Activated B cell treated with CpG ODN at 0.5 μM for 24 hours (primary cell): ENCODE measurements around the gene COPS4. TPM values are rescaled to one million over a fixed set of nuclear protein-coding genes. Genes with fewer than 3 reads are reported as not detected.

ENCODE experiments used
- ATAC-seq: fragments of 200-7000 bp; cut with Tn5 transposase; one replicate; pipeline ENCODE4 v1.10.0; 2021; ENCODE audit warnings: low read depth, mild to moderate bottlenecking, moderate library complexity
- CTCF ChIA-PET: fragments of 350-600 bp; sonication (Branson Sonifier 250); formaldehyde crosslinking; loops from one replicate; lab custom pipeline; 2021; ENCODE audit warnings: antibody characterized with exemption; lab: Charles Lee
- POLR2A ChIA-PET: fragments of 350-600 bp; sonication (Branson Sonifier 250); formaldehyde crosslinking; loops from one replicate; lab custom pipeline; 2021; ENCODE audit warnings: antibody characterized with exemption; lab: Charles Lee
- DNase-seq: peaks from one replicate; pipeline ENCODE4 v3.0.0; 2022
- H3K27ac Mint-ChIP-seq: one replicate; pipeline ENCODE4 v1.8.0; 2020; ENCODE audit warnings: mixed read lengths
- H3K27me3 Mint-ChIP-seq: one replicate; pipeline ENCODE4 v1.8.0; 2021; ENCODE audit warnings: mixed read lengths
- H3K36me3 Mint-ChIP-seq: one replicate; pipeline ENCODE4 v1.8.0; 2021; ENCODE audit warnings: low read depth, mixed read lengths
- H3K4me1 Mint-ChIP-seq: one replicate; pipeline ENCODE4 v1.8.0; 2021; ENCODE audit warnings: mixed read lengths
- H3K4me3 Mint-ChIP-seq: one replicate; pipeline ENCODE4 v1.8.0; 2020; ENCODE audit warnings: mild to moderate bottlenecking, mixed read lengths
- H3K9me3 Mint-ChIP-seq: one replicate; pipeline ENCODE4 v1.8.0; 2020; ENCODE audit warnings: mixed read lengths
- CTCF ChIP-seq: fragments of 200-600 bp; IDR thresholded peaks from one replicate; pipeline ENCODE4 v1.8.0; 2022; ENCODE audit warnings: antibody characterized with exemption, mild to moderate bottlenecking
- intact Hi-C: fragments of 100-400 bp; cut with micrococcal nuclease; formaldehyde crosslinking; loops from one replicate; pipeline ENCODE4 v1.15.1; 2024
- total RNA-seq: library from RNA; stranded (reverse); gene quantifications from 2 replicates; pipeline ENCODE4 v1.2.3, GENCODE V29; 2022

COPS4 gene
- total RNA-seq, 1 donor from 2014 or later: 36.7 TPM

- ATAC-seq (no peak), DNase-seq (no peak)
- intact Hi-C loops: no loop called here
- H3K4me3 Mint-ChIP-seq: no peak overlapping the region
- no peak overlapping the region for H3K27ac Mint-ChIP-seq
- no peaks in the 10 kb centered on the region for H3K36me3 Mint-ChIP-seq
- peaks cover 3% of the 10 kb centered on the region for H3K9me3 Mint-ChIP-seq
- ChIA-PET CTCF (no interaction called here), POLR2A (interaction anchor here (0.5 kb wide), 1 partner anchor 12 kb away, joined by 5 read pairs; no protein-coding TSS in a partner anchor)
- no peaks in the 10 kb centered on the region for H3K27me3 Mint-ChIP-seq
- H3K4me1 Mint-ChIP-seq: peaks cover 11% of the 10 kb centered on the region
- no peak for TF ChIP-seq CTCF
Observed at GRCh38 chr4:83024233-83024632, 10.8 kb upstream of the COPS4 start.

GRCh38 chr4:83025563-83025962 lies 9.4 kb upstream of the COPS4 start:
- H3K36me3 Mint-ChIP-seq: no peaks in the 10 kb centered on the region

GRCh38 chr4:83028976-83029375 lies 6.0 kb upstream of the COPS4 start:
- Mint-ChIP-seq H3K27me3 (no peaks in the 10 kb centered on the region), H3K27ac (no peak overlapping the region), H3K9me3 (peaks cover 3% of the 10 kb centered on the region), H3K36me3 (no peaks in the 10 kb centered on the region), H3K4me1 (peaks cover 12% of the 10 kb centered on the region), H3K4me3 (no peak overlapping the region)
- ChIA-PET CTCF (no interaction called here), POLR2A (interaction anchor here (1.7 kb wide), 1 partner anchor 17 kb away, joined by 5 read pairs; no protein-coding TSS in a partner anchor)
- ATAC-seq: no peak
- no peak for DNase-seq
- intact Hi-C loops: no loop called here
- TF ChIP-seq CTCF: no peak

More at GRCh38 chr4:83025563-83025962, 9.4 kb upstream of the COPS4 start:
- Mint-ChIP-seq H3K9me3 (peaks cover 3% of the 10 kb centered on the region), H3K4me1 (peaks cover 11% of the 10 kb centered on the region), H3K27me3 (no peaks in the 10 kb centered on the region), H3K27ac (no peak overlapping the region), H3K4me3 (no peak overlapping the region)
- DNase-seq (no peak), ATAC-seq (no peak)
- POLR2A ChIA-PET: interaction anchor here (1.0 to 1.2 kb wide), 2 partner anchors 9 to 49 kb away, joined by 3 read pairs; partner anchors contain the start of gene COPS4
- intact Hi-C loops: no loop called here
- CTCF ChIA-PET: no interaction called here
- no peak for TF ChIP-seq CTCF

GRCh38 chr4:83029688-83030087 lies 5.3 kb upstream of the COPS4 start:
- Mint-ChIP-seq H3K9me3 (peaks cover 3% of the 10 kb centered on the region), H3K4me1 (peaks cover 12% of the 10 kb centered on the region), H3K4me3 (no peak overlapping the region), H3K27me3 (no peaks in the 10 kb centered on the region), H3K27ac (no peak overlapping the region), H3K36me3 (peaks cover 4% of the 10 kb centered on the region)
- ATAC-seq (no peak), DNase-seq (no peak)
- intact Hi-C loops: no loop called here
- ChIA-PET CTCF (no interaction called here), POLR2A (interaction anchor here (1.7 kb wide), 1 partner anchor 18 kb away, joined by 5 read pairs; no protein-coding TSS in a partner anchor)
- no peak for TF ChIP-seq CTCF

- ChIA-PET CTCF (interaction anchor here (1.1 to 1.6 kb wide), 2 partner anchors 223 to 245 kb away, joined by 3 to 4 read pairs; no protein-coding TSS in a partner anchor), POLR2A (interaction anchor here (0.6 to 1.1 kb wide), 2 partner anchors 24 to 116 kb away, joined by 4 to 6 read pairs; no protein-coding TSS in a partner anchor)
- ATAC-seq (no peak), DNase-seq (no peak)
- no peak for TF ChIP-seq CTCF
- Mint-ChIP-seq H3K4me1 (peaks cover 32% of the 10 kb centered on the region), H3K9me3 (no peaks in the 10 kb centered on the region), H3K27me3 (no peaks in the 10 kb centered on the region), H3K4me3 (peak overlapping the region; percentile 53), H3K27ac (no peak overlapping the region), H3K36me3 (peaks cover 18% of the 10 kb centered on the region)
- intact Hi-C loops: no loop called here
Observed at GRCh38 chr4:83036991-83037665, 2.1 kb downstream of the COPS4 start.
